ENCODE results near the gene TGFBR3.

TGFBR3 gene

DNA sequence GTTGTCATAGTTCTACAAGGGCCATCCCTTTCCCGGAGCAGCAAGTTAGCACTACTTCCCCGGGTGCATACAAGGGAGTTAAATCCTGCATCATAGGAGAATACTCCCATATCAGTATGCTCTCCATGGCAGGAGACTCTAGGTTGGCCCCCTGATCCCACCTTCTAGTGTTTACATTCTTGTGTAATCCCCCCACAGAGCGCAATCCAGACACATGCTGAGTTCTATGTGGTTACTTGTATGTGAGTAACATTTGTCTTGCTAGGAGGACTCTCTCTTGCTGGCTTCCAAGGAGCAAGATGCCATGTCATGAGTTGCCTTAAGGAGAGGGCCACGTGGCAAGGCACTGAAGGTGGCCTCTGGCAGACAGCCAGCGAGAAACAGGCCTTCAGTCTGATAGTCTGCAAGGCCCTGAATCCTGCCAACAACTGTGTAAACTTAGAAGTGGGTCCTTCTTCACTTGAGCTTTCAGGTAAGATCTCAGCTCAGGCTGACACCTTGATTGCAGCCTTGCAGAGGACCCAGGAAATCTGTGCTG lies 230.0 kb downstream of the TGFBR3 start:
- DNase-seq: no peak

DNA sequence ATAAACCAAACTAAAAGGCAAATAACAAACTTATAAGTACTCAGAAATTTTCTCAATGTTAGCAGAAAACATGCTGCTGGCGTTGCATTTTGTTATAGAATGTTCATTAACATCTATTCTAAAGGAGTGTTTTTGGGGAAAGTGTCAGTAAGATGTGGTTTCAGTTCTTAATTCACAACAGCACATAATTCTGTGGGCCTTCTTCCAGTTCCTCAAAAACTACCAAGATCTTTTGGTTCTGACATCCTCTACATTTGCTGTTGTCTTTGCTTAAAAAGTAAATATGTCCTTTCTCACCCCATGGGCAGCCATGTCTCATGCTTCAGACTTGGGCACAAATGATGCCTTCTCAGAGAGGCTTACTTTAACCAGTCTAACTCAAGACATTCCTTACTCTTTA lies 232.8 kb downstream of the TGFBR3 start:
- DNase-seq: no peak

GRCh38 chr1:91651661-91652071 lies 234.3 kb downstream of the TGFBR3 start:
- DNase-seq: no peak

DNA sequence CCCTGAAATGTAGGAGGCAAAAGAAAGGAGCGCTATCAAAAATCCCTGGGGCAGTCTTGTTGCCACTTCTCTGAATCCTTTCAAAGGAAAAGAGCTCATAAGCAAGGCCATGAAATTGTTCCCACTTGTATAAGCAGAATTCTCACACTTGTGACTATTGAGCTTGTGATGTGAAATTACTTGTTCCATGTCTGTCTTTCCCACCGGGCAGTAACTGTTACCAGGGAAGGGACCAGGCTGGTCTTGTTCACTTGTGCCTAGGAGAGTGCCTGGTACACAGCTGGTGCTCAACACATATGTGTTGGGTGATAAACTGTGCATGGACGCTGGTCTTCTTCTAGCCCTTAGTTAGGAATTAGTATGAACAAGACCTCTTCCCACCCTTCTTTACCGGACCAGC lies 234.7 kb downstream of the TGFBR3 start:
- DNase-seq: no peak

DNA sequence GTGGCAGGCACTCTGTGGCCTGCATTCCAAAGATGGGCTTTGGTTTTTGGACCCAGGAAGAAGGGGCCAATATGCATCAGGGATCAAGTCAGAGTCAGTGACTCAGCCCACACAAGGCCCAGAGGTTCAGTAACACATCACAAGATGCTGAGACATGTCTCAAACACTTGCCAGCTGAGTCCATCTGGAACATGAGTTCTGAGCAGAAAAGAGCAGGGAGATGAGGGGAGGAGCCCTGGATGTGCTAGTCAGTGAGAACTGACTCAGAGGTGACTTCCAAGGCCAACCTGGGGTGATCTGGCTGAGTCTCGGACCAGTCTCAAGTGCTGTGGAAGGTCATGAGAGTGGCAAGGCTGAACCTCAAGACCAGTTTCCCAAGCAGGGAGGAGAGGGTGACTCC lies 235.2 kb downstream of the TGFBR3 start:
- DNase-seq: no peak

DNA sequence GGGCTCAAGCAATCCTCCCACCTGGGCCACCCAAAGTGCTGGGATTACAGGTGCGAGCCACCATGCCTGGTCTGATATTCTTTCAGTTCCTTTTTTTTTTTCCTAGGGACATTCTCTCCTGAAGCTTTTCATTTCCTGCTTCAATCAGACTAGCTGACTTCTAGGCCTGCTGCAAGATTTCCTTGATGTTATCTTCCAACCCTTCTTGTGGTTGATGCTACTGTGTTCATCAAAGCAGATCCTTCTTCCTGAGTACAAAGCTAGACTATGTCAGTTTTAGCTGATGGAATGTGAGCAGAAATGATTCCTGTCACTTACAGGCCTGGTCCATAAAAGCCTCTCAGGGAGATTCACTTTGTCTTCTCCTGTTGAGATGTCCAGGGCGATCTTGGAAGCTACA lies 238.9 kb downstream of the TGFBR3 start:
- no peak for DNase-seq

DNA sequence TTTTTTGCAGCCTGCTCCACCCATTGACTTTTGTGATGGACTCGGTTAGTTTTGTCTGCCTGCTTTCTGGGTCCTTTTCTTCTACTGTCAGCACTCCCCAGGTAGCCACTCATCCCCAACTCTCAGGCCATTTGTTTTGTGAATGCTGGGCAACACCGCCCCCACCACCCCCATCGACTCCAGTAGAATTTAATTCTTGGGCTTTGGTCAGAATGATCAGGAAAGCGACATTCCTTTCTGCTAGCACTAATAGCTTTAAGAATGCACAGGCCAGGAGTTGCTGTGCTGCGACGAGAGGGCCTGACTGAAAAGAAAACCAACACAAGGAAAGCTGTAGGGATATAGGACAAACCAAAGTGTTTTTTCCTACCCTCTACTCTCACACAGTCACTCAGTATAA lies 240.9 kb downstream of the TGFBR3 start:
- no peak for DNase-seq

GRCh38 chr1:91643431-91643830 lies 242.5 kb downstream of the TGFBR3 start:
- no peak for DNase-seq

- DNase-seq: no peak
Observed at GRCh38 chr1:91640877-91641526, 244.9 kb downstream of the TGFBR3 start.

DNA sequence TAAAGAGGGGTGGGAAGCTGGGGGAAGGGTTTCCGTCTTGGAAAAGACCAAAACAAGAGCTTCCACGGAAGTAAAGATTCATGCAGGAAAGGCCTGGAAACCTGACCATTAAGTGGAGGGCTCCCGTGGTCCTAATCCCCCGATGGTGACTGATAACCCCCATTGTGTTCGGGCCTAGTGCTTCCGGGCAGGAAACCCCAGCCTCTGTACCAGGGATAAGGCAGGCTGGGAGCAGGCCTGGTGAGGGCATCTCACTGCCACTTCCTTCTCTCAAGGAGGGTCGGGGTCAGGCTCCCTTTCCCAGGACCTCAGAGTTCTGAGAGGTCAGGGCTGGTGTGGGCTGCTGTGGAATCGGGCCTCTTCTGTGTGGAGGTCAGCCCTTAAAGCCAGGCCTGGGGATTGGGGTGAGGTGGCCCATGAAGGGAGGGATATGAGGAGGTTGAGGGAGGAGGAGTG lies 248.4 kb downstream of the TGFBR3 start:
- DNase-seq: no peak

- DNase-seq: no peak
Observed at GRCh38 chr1:91635763-91636162, 250.2 kb downstream of the TGFBR3 start.

DNA sequence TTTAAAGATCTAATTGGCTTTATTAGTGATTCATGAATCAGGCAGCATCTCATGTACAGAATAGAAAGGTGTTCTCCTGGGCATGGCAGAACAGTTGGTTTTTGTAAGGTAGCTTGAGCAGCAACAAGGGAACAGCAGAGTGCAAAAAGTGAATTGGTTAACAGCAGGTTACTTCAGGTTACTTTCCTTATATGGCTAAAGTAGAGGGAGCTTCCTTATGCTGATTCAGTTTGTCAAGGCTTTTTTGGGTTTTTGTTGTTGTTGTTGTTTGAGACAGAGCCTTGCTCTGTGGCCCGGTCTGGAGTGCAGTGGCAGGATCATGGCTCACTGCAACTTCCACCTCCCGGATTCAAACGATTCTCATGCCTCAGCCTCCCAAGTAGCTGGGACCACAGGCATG lies 252.5 kb downstream of the TGFBR3 start:
- DNase-seq: no peak

DNA sequence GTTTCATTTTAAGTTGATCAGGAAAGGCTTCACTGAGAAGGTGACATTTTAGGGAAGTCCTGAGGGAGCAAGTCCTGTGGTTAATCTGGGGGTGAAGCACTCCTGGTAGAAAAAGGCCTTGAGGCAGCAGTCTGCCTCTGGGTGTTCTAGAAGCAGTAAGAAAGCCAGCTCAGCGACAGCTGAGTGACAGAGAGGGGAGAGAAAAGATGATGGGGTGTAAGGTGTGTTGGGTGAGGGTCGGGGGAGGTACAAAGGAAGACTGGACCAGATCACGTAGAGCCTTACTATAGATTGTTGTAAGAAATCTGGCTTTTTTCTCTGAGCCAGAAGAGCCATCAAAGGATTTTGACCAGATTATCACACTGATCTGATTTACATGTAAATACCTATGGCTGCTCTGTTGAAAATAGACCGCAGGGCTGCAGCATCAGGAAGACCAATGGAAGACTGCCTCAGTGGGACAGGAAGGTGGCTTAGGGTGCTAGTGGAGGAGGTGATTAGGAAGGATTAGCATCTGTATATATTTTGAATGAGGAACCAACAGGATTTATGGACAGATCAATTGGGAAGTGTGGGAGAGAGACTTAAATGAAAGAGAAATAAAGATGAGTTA lies 254.1 kb downstream of the TGFBR3 start:
- DNase-seq: no peak

DNA sequence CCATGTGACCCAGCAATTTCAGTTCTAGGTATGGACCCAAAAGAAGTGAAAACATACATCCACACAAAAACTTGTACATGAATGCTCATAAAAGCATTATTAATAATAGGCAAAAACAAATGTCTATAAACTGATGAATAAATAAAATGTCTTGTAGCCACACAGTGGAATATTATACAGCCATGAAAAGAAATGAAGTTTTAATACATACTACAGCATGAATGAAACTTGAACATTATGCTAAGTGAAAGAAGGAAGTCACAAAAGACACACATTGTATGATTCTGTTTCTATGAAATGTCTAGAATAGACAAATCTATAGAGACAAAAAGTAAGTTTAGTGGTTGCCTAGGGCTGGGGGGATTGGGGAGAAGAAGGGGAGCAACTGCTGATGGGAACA lies 255.1 kb downstream of the TGFBR3 start:
- DNase-seq: no peak
